Measurements from ENCODE around the gene CTDSP1.

DNA sequence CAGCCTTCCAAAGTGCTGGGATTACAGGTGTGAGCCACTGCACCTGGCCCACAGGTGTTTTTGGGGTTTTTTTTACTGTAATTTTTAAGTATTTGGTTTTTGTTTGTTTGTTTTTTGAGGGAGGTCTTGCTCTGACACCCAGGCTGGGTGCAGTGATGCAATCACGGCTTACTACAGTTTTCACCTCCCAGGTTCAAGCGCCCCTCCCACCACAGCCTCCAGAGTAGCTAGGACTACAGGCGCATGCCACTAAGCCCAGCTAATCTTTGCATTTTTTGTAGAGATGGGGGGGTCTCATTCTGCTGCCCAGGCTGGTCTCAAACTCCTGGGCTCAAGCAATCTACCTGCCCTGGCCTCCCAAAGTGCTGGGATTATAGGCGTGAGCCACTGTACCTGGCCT lies 24.9 kb upstream of the CTDSP1 start:
- no peak for TF ChIP-seq CTCF (IDR thresholded peaks at IDR 0.05; ENCODE audit: poor library complexity)
- TF ChIP-seq EZH2 (IDR thresholded peaks at IDR 0.05; ENCODE audit: borderline replicate concordance) = no peak
- TF ChIP-seq EZH2phosphoT487 (IDR thresholded peaks at IDR 0.05; ENCODE audit: low read depth, severe bottlenecking, unreplicated experiment) = no peak

All from hepatocyte (in vitro differentiated cells).